HG03432 (cell line): ENCODE results near the gene CDK5RAP3.
A peak's percentile ranks its signal among the peaks of the same experiment; 100 is the strongest.
"Not testable (repeated sequence)": the region's sequence is repeated elsewhere in the genome, so short reads cannot be mapped to it uniquely, and the experiment has no call there.

Source experiments
- ATAC-seq: cut with Tn5 transposase; IDR thresholded peaks from one replicate; pipeline ENCODE4 v1.9.1; 2021; ENCODE audit warnings: mild to moderate bottlenecking, moderate library complexity; ENCODE audit not compliant: unreplicated experiment

The CDK5RAP3 gene

GRCh38 chr17:47970725-47971499, at the start of gene CDK5RAP3:
Gene CDK5RAP3 (plus strand): TSS chr17:47971113. CDS start chr17:47971147, 34 bp downstream.
- ATAC-seq = peak; percentile 98

DNA sequence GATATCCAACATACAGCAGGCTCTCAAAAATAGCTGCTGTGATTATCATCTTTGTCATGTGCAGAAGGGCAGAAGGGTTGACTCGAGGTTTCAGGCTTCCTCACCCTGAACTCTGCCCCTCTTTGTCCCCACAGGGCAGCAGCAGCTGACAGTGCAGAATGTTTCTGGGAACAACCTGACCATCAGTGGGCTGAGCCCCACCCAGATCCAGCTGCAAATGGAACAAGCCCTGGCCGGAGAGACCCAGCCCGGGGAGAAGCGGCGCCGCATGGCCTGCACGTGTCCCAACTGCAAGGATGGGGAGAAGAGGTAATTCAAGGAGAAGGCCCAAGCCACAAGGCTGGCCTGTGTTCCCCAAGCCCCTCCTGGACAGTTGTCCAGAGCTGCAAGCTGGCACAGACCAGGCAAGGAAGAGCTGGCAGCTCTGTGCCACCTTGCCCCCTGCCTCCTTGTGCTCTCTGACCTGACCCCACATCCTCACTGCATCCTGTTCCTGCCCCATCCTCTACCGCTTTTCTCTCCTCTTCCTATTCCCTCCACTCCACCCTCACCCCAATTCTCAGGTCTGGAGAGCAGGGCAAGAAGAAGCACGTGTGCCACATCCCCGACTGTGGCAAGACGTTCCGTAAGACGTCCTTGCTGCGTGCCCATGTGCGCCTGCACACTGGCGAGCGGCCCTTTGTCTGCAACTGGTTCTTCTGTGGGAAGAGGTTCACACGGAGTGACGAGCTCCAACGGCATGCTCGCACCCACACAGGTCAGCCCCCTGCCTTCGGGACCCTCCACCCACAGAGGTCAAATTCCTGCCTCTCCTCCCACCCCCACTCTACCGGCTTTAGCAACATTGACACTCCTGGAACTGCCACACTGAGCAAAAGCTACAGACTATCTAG, 45.9 kb upstream of the CDK5RAP3 start:
- no peak for ATAC-seq

DNA sequence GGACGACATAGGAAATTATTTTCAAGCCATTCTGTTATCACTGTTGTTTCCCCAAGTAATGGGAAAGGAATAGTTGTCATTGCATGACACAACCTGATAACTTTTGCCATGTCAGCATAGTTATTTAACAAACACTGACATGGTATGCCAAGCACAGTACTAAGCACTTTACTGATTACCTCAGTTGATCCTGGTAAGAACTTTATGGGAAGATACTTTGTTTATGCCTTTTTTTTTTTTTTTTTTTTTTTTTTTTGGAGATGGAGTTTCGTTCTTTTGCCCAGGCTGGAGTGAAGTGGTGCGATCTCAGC, 45.3 kb upstream of the CDK5RAP3 start:
- no peak for ATAC-seq

GRCh38 chr17:47927821-47928400, 43.0 kb upstream of the CDK5RAP3 start:
- ATAC-seq = no peak

- ATAC-seq = no peak
Observed at GRCh38 chr17:47928415-47928814, 42.5 kb upstream of the CDK5RAP3 start.

GRCh38 chr17:47929218-47930000, 41.5 kb upstream of the CDK5RAP3 start:
- no peak for ATAC-seq

DNA sequence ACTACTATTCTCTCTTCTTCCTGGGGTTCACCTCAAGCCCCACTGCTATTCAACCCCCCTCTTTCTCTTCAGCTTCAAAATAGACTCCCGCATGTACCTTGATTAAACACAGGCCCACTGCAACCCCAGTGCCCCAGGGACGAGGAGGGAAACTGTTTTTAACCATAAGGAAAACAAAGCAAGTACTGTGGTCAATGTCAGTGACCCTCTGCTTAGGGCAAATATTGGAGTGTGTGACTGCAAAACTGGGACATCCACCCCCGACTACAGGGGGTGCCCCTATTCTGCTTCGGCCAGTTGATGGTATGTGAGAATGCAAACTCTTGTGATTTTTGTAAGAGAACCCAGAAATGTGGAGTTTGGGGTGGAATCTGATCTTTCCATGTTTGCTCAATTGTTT, 39.1 kb upstream of the CDK5RAP3 start:
- ATAC-seq = no peak

DNA sequence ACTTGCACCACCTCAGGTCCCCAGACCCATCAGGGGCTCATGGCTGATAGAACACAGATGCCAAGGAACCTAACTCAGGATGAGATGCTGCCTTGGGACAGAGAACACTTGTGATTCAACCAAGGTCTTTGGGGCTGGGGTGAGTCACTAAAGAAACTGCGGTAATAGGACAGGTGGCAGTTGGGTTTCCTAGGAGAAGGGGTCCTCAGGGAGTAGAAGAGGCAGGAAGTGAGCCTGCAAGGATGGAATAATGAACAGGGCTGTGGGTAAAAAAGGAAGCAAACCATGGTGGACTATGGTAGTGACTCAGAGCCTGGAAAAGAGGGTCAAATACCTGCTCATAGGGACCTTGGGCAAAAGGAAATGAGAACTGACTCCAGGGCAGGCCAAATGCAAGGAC, 36.1 kb upstream of the CDK5RAP3 start:
- ATAC-seq = no peak

GRCh38 chr17:47935468-47935867, 35.4 kb upstream of the CDK5RAP3 start:
- not testable (repeated sequence) for ATAC-seq

- ATAC-seq = no peak
Observed at GRCh38 chr17:47935961-47936360, 35.0 kb upstream of the CDK5RAP3 start.

DNA sequence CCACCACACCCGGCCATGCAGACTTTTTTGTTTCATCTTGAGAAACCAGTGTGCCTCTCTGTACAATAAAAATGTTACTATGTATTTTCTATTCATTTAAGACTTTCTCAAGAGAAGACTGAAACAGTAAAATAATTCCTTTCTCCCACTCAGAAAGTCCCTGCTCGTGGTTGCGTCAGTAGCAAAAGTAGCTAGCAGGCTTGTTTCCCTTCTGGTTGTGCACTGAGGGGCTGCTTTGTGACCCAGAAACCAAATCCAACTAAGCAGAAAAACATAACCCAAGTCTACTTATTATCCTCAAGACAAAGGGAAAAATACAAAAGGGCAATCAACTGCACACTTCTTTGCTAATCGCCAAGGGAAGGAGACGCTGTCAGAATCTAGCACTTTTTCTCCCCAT, 33.0 kb upstream of the CDK5RAP3 start:
- ATAC-seq = no peak

DNA sequence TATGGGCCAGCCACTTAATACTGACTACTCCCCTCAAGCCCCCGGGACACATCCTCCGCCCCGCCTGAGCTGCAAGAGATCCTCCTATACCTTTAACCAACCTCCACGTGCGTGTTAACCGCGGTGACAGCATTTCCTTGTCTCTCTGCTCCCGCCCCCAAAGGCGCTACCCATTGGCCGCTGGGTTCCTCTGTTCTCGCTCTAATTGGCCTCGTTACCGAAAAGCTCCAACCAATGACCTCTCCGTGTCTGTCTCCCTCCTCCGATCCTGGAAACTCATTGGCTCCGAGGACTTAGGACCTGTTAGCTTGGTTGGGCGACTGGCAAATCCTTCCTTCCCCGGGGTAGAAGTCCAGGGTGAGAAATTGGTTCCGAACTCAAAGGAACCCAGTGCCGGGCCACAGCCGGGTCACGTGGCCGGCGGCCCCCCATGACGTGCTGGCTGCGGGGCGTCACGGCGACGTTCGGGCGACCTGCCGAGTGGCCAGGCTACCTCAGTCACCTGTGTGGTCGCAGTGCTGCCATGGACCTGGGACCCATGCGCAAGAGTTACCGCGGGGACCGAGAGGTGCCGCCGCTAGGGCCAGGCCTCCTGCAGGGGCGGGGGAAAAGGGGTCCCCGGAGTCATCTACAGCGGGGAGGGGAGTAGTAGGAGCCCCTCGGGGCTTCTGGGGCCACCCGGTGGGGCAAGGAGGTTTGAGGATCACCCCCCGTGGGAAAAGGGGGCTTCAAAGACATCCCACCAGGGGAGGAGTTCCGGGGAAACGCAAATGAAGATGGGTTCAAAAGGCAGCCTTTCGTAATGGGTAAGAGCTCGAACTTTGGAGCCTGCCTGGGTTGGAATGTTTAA, 29.4 kb upstream of the CDK5RAP3 start, which contains the start of gene PNPO:
PNPO (plus strand) TSS at position 326 of the 850 bp plus-strand sequence; CDS start at position 431, 105 bp downstream.
- ATAC-seq = peak; percentile 88

GRCh38 chr17:47942096-47942510, 28.8 kb upstream of the CDK5RAP3 start:
- no peak for ATAC-seq

GRCh38 chr17:47942568-47942967, 28.3 kb upstream of the CDK5RAP3 start:
- ATAC-seq = no peak

DNA sequence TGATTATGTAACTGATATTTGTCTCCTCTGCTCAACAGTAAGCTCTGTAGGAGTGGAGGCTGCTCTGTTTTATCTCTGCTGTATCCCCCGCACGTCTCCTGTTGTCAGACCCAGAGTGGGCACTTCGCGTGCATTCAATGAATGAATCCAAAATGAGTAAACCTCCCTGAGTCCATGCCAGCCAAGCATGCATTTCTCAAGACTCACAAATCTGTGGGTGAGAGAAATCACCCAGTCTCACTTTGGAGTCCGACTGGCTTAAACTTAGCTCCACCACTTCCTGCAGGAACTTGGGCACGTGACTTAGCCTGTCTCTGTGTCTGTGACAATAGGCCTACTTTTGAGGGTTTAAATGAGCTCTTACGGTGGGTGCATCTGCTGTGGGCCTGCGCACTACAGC, 25.8 kb upstream of the CDK5RAP3 start:
- no peak for ATAC-seq

- ATAC-seq = no peak
Observed at GRCh38 chr17:47945529-47946508, 25.1 kb upstream of the CDK5RAP3 start.

GRCh38 chr17:47946516-47946915, 24.4 kb upstream of the CDK5RAP3 start:
- no peak for ATAC-seq

- peak; percentile 42 for ATAC-seq
Observed at GRCh38 chr17:47946929-47947397, 23.9 kb upstream of the CDK5RAP3 start.
